GM18502 (cell line): ENCODE measurements around the gene HES3.

Source experiments
- ATAC-seq: cut with Tn5 transposase; IDR thresholded peaks from one replicate; pipeline ENCODE4 v1.9.1; 2021; ENCODE audit warnings: mild to moderate bottlenecking; ENCODE audit not compliant: unreplicated experiment, poor library complexity

The HES3 gene

GRCh38 chr1:6260961-6261614 is 17.1 kb downstream of the HES3 start, which contains the start of gene GPR153:
GPR153 (minus strand) TSS chr1:6261098; CDS start chr1:6254905, 6,193 bp downstream.
- no peak for ATAC-seq

- no peak for ATAC-seq
Measured at GRCh38 chr1:6261615-6261995, 17.6 kb downstream of the HES3 start.

GRCh38 chr1:6262555-6263420 is 18.8 kb downstream of the HES3 start:
- ATAC-seq = no peak

GRCh38 chr1:6263716-6264115 is 19.7 kb downstream of the HES3 start:
- no peak for ATAC-seq

GRCh38 chr1:6265151-6265550 is 21.2 kb downstream of the HES3 start:
- ATAC-seq = no peak

- no peak for ATAC-seq
Measured at GRCh38 chr1:6266641-6267040, 22.7 kb downstream of the HES3 start.

- no peak for ATAC-seq
Measured at GRCh38 chr1:6267686-6268322, 23.8 kb downstream of the HES3 start.

- no peak for ATAC-seq
Measured at GRCh38 chr1:6268415-6268814, 24.4 kb downstream of the HES3 start.

GRCh38 chr1:6269296-6269695 is 25.3 kb downstream of the HES3 start:
- ATAC-seq = no peak

- no peak for ATAC-seq
Measured at GRCh38 chr1:6269720-6270400, 25.9 kb downstream of the HES3 start.

- ATAC-seq = no peak
Measured at GRCh38 chr1:6270401-6270800, 26.4 kb downstream of the HES3 start.

- no peak for ATAC-seq
Measured at GRCh38 chr1:6271006-6271405, 27.0 kb downstream of the HES3 start.

GRCh38 chr1:6271554-6271953 is 27.6 kb downstream of the HES3 start:
- no peak for ATAC-seq

- no peak for ATAC-seq
Measured at GRCh38 chr1:6272452-6272851, 28.5 kb downstream of the HES3 start.

GRCh38 chr1:6272868-6273267 is 28.9 kb downstream of the HES3 start:
- no peak for ATAC-seq

- no peak for ATAC-seq
Measured at GRCh38 chr1:6273380-6273891, 29.5 kb downstream of the HES3 start.

- ATAC-seq = no peak
Measured at GRCh38 chr1:6274102-6274501, 30.1 kb downstream of the HES3 start.

GRCh38 chr1:6274622-6275139 is 30.7 kb downstream of the HES3 start:
- ATAC-seq = no peak

GRCh38 chr1:6275826-6276782 is 32.1 kb downstream of the HES3 start:
- ATAC-seq = no peak
